GM21367 (cell line): Measurements from ENCODE around the gene CTNNA3.

Source experiments
- ATAC-seq: cut with Tn5 transposase; IDR thresholded peaks from one replicate; pipeline ENCODE4 v1.9.1; 2021; ENCODE audit not compliant: unreplicated experiment

Gene CTNNA3

GRCh38 chr10:67386260-67386659 is 309.7 kb downstream of the CTNNA3 start:
- no peak for ATAC-seq

GRCh38 chr10:67385566-67385965 is 310.4 kb downstream of the CTNNA3 start:
- ATAC-seq = no peak

- no peak for ATAC-seq
These were observed 310.9 kb downstream of the CTNNA3 start for GRCh38 chr10:67385089-67385488.

- ATAC-seq = no peak
These were observed 364.7 kb downstream of the CTNNA3 start for GRCh38 chr10:67331121-67331910.

- ATAC-seq = no peak
These were observed 368.1 kb downstream of the CTNNA3 start for GRCh38 chr10:67327626-67328535.

GRCh38 chr10:67319976-67320375 is 376.0 kb downstream of the CTNNA3 start:
- no peak for ATAC-seq

- no peak for ATAC-seq
These were observed 387.1 kb downstream of the CTNNA3 start for GRCh38 chr10:67308912-67309311.

GRCh38 chr10:67306588-67307205 is 389.3 kb downstream of the CTNNA3 start:
- no peak for ATAC-seq

GRCh38 chr10:67302701-67303100 is 393.3 kb downstream of the CTNNA3 start:
- ATAC-seq = no peak

GRCh38 chr10:67299761-67300160 is 396.2 kb downstream of the CTNNA3 start:
- no peak for ATAC-seq

GRCh38 chr10:67297637-67298181 is 398.3 kb downstream of the CTNNA3 start:
- ATAC-seq = no peak

- no peak for ATAC-seq
These were observed 399.1 kb downstream of the CTNNA3 start for GRCh38 chr10:67296926-67297325.

GRCh38 chr10:67288688-67289410 is 407.1 kb downstream of the CTNNA3 start:
- no peak for ATAC-seq

GRCh38 chr10:67284589-67284988 is 411.4 kb downstream of the CTNNA3 start:
- ATAC-seq = no peak

- no peak for ATAC-seq
These were observed 413.1 kb downstream of the CTNNA3 start for GRCh38 chr10:67282871-67283270.

GRCh38 chr10:67280405-67280804 is 415.6 kb downstream of the CTNNA3 start:
- ATAC-seq = no peak

- no peak for ATAC-seq
These were observed 418.6 kb downstream of the CTNNA3 start for GRCh38 chr10:67277402-67277801.

- no peak for ATAC-seq
These were observed 426.2 kb downstream of the CTNNA3 start for GRCh38 chr10:67269828-67270227.

- ATAC-seq = no peak
These were observed 427.8 kb downstream of the CTNNA3 start for GRCh38 chr10:67268146-67268545.

GRCh38 chr10:67262675-67263074 is 433.3 kb downstream of the CTNNA3 start:
- ATAC-seq = no peak
